ENCODE data around the gene TESK2.

The TESK2 gene

DNA sequence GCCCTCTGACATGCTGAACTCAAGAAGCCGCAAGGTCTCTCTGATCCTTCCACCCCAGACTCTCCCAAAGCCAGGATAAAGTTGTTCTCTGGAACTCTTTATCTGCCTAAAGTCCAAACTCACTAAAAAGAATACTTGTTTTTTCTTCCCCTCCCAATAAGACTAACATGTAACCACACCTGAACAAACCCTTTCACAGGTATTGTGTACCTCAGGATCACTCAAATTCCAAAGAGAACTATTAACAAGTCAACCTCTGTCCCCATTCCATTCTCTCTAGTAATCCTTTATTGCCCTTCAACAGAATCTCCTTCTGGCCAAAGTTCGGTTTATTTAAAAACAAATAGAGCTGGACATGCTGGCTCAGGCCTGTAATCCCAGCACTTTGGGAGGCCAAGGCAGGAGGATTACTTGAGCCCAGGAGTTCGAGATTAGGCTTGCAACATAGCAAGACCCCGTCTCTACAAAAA, 155.1 kb downstream of the TESK2 start:
- DNase-seq (ENCODE audit: low spot score) = no peak

DNA sequence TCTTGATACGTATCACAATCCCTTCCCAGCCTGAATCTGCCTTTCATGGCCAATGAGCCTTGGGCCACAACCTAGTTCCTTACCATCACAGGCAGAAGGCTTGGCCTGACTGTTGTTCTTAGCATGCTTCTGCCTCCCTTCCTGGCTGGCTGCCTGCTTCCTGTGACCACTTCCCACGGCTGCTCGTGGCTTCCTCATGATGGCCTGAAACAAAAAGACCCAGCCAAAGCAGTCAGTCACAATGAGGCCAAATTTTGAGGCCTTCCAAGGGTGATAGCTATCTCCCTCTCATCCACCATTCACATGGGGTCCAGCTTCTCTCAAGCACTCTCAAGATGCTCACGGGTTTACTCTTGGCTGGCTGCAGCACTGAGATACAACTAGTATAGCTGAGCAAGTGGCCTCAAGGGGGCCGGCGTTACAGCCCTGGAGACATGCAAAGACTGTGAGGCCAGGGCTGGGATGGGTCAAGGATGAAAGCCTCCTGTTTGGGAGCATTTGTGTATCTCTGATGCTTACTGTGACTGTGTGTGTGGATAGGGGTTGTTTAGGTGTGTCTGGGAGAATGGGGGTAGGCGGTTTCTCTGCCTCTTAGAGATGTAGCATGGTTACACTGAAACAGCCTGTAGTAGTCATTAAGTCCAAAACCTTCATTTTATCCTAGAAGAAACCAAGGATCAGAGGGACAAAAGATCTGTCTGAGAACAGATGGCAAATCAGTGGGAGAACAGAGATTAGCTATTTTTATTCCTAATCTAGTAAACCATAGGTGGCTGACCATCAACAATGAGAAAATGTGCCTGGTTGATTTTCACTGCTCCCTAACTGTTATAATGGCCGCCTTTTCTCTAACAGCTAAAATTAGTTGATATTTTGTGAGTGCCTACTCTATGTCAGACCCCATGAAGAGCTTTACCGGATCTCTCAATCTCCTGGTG, 156.4 kb downstream of the TESK2 start:
- DNase-seq (ENCODE audit: low spot score) = no peak

DNA sequence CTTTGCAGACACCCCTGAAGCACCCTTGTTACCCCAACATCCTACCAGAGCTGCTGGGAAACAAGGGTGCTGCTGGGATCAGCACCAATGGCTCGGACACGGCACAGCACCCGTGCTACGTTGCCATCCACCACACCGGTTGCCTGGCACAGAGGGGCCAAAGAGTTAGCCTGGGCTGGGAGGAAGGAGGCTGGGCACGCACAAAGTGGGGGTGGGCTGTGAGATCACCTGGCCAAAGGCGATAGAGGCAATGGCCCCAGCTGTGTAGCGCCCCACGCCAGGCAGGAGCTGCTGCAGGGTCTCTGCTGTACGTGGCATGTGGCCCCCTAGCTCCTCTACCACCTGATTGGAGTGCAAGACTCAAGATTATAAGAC, 158.6 kb downstream of the TESK2 start:
- no peak for DNase-seq (ENCODE audit: low spot score)

DNA sequence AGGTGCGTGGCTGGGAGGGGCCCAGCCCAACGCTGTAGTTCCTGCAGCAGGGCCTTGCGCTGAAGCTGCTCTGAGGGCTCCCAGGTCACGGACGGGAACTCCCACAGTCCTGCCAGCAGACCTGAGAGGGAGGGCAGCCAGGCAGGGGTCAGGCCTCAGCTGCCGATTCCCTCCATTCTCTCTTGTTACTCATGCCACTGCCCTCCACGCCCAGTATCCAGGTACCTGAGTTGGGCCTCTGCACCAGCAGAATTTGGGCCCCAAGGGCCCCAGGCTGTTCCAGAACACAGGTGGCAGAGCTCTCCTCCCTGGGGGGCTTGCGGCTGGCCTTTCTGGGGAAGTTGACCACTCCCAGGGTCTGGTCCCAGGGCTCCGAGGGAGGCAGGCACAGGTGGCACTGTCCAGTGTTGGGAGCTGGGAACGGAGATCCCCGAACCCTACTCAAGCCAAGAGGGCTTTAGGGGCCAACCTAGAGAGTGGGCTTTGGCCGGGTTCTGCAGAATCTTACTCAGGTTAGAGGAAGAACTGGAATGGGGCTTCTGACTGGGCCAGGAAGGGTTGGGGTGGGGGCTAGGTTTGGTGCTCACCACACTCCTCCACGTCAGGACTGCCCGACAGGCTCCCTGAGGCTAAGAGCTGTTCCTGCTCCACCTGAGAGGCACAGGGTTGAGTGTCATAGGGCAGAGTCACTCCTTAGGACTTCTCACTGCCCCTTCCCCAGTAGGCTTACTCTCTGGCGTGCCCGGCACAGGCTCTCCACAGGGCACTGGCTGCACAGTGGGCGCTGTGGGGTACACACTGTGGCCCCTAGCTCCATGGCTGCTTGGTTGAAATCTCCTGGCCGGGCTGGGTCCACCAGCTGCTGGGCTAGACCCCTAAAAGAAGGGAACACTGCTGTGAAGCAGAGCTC, 159.3 kb downstream of the TESK2 start:
- DNase-seq (ENCODE audit: low spot score) = no peak

DNA sequence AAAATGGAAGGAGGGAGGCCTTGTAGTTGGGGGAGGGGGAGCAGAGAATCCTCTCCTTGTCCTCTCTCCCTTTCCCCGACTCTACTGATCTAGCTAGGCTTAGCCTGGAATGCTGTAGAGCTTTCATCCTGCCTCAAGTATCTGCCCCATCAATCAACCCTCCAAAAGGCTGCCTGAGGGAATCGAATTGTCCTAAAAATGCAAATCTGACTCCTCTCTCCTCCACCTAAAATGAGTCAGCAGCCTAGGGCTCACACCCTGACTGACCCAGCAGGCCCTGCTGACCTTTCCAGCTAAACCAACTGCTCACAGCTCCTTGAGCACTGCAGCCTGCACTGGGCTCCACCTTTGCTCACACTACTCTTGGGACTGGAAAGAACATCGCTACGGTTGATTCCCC, 161.5 kb downstream of the TESK2 start:
- no peak for DNase-seq (ENCODE audit: low spot score)

- DNase-seq (ENCODE audit: low spot score) = no peak
Measured at GRCh38 chr1:45328680-45329079, 162.3 kb downstream of the TESK2 start.

DNA sequence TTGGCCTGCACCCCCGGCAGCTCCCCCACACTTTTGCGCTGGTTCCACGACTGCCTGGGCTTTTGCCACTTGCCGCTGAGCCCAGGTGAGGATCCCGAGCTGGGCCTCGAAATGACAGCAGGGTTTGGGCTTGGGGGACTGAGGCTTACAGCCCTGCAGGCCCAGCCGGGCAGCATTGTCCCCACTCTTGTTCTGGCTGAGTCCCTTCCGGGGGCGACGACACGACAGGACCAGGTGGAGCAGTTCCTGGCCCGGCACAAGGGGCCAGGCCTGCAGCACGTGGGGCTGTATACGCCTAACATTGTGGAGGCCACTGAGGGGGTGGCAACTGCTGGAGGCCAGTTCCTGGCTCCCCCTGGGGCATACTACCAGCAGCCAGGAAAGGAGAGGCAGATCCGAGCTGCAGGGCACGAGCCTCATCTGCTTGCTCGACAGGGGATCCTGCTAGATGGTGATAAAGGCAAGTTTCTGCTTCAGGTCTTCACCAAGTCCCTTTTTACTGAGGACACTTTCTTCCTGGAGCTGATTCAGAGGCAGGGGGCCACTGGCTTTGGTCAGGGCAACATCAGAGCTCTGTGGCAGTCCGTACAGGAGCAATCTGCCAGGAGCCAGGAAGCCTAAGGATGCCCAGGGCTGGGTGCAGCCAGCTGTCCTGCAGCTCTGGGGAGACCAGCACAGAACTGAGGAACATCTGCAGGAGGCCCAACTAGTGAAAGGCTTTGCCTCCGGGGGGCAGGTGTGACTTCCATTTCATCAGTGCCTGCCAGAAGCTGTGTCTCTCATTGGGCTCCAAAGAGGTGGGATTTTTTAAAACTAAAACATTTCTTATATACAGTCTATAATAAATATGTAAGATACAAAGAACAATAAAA, 163.1 kb downstream of the TESK2 start:
- no peak for DNase-seq (ENCODE audit: low spot score)

DNA sequence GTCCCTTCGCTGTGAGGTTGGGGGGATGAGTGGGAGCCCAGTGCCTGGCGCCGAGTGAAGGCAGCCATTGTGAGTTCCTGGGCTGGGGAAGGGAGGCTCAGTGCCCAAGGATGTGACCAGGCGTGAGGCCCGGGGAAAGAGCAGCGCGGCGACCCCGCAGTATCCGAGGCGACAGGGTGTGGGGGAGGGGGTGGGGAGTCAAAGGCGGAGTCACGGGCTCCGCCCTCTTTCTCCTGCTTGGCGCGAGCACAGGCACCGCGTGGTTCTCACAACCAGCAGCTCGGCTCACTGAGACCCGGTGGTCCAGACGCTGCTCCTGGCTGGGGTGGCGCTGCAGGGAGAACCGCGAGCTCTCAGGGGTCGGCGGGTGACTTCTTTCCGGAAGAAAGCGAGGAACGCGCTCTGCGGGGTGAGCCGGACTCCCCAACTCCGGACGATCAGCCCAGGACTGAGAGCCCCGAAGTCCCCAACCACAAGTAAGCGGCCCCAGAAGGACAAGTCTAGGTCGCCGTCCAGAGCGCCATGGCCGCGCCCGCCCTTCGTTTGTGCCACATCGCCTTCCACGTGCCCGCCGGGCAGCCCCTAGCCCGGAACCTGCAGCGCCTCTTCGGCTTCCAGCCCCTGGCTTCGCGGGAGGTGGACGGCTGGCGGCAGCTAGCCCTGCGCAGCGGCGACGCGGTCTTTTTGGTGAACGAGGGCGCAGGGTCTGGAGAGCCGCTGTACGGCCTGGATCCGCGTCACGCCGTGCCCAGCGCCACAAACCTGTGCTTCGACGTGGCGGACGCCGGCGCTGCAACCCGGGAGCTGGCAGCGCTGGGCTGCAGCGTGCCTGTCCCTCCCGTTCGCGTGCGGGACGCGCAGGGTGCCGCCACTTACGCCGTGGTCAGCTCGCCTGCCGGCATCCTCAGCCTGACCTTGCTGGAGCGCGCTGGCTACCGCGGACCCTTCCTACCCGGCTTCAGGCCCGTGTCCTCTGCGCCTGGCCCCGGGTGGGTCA, 164.0 kb downstream of the TESK2 start, which contains the start of gene HPDL:
TSS of gene HPDL (plus strand) at position 269 of the 997 bp plus-strand sequence. CDS start at position 523, 254 bp downstream.
- peak; percentile 73 for DNase-seq (ENCODE audit: low spot score)

GRCh38 chr1:45325851-45326506, 165.0 kb downstream of the TESK2 start:
- DNase-seq (ENCODE audit: low spot score) = no peak

DNA sequence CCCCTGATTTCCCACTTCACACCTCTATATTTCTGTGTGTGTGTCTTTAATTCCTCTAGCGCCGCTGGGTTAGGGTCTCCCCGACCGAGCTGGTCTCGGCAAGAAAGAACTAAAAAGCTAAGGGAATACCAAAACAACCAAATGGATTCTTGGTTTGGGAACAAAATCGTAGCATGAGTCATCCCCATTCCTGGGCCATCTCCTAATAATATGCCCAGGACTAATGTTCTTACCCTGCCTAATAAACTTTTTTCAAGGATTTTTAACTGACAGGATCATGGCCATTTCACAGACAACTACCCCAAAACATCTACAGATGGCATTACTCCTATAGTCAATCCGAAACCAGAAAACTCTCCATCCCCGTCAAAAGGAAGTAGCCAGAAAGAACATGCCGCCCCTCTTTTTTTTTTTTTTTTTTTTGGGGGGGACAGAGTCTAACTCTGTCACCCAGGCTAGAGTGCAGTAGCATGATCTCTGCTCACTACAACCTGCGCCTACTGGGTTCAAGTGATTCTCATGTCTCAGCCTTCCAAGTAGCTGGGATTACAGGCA, 168.4 kb downstream of the TESK2 start:
- no peak for DNase-seq (ENCODE audit: low spot score)

DNA sequence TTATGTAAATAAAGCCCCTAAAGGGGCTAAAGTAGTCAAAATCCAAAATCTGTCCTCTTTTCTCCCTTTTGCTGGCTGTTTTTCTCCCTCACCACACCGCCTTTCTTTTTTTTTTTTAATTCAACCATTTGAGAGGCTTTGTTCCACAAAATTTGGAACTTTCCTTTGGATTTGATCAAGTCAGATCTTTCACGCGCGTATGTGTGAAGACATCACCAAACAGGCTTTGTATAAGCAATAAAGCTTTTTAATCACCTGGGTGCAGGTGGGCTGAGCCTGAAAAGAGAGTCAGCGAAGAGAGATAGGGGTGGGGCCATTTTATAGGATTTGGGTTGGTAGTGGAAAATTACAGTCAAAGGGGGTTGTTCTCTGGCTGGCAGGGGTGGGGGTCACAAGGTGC, 169.5 kb downstream of the TESK2 start:
- no peak for DNase-seq (ENCODE audit: low spot score)

GRCh38 chr1:45319761-45320160, 171.2 kb downstream of the TESK2 start:
- no peak for DNase-seq (ENCODE audit: low spot score)

DNA sequence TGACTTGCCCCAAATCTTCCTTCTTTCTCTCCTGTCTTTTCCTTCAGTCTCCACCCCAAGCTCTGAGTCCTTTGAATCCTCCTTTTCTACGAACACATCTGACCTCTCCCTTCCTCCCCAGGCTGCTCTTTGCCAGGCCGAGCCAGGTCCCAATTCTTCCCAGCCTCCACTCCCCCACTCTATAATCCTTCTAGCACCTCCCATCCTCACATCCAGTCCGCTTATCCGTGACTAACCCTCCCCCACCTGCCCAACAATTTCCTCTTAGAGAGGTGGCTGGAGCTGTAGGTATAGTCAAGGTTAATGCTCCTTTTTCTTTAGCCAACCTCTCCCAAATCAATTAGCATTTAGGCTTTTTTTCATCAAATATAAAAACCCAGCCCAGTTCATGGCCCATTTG, 173.8 kb downstream of the TESK2 start:
- no peak for DNase-seq (ENCODE audit: low spot score)

- DNase-seq (ENCODE audit: low spot score) = no peak
Measured at GRCh38 chr1:45314266-45314665, 176.7 kb downstream of the TESK2 start.

DNA sequence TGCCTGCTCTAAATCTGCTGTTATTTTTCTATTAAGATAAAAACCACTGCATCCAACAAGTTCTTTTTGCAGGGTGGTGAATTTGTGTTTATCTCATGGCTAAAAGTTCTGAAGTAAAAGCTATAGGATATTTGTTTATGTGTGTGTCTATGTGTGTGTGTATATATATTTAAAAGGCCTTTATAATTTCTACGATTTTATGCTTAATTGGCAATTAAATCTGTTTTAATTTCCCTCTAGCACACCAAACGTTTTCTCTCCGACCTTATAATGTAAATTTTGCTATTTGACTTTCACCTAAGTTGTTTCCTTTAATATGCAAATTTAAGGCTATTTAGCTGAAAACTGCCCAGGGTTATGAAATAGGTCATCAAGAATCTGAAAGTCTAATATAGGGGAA, 184.1 kb downstream of the TESK2 start:
- no peak for DNase-seq (ENCODE audit: low spot score)

DNA sequence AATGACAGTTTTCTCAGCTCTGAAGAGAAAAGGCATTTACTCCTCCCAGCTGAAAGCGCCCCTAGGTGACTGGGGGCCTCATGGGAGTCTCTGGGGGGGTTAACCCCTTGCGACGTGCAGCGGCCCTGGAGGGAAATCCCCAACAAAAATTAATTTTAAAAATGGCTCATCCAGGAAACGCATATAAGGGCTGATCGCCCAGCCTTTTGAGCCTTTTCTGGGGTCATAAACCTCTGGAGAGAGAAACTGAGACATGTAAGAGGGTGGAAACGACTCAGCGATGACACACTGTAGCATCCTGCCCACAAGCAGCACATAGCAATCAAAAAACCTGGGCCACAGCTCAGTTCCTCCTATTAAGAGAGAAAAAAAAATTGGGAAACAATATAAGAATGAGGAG, 184.6 kb downstream of the TESK2 start:
- no peak for DNase-seq (ENCODE audit: low spot score)

- DNase-seq (ENCODE audit: low spot score) = no peak
Measured at GRCh38 chr1:45305231-45305630, 185.7 kb downstream of the TESK2 start.

DNA sequence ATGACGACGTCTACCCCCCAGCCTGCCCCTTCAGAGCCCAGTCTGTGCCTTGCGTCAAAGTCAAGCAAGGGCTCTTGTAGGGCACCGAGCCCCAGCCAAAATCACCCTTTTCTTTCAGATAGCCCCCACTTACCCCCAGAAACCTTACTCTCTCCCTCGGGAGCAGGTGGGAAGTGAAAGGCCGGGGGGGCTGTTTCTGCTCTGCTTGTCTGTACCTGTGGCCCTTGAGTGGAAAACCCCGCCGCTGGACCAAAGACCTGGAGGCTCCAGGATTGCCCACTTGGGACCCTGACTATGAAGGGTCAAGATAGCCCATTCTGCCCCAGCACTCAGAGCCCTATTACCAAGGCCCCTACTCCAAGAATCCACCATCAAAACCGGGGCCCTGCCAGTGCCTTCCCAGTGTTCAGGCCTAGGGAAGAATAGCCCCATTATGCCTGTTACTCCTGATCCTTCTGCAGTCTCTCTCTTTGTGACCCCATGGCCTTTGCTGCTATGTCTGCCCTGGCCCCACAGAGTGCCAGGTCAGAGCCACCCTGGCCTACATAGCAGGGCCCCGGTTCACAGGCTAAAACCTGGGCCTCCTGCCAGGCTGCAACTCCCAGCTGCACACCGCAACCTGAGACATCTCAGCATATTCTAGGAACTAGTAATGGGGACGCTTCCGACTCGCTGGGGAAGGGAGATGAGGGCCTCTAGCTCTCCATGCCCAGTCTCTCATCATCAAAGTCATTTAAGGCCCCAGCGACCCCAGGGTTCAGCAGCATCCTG, 186.5 kb downstream of the TESK2 start:
- no peak for DNase-seq (ENCODE audit: low spot score)

All from hepatic stellate cell (primary cell).